Measurements from ENCODE around the gene MACROD2.

DNA sequence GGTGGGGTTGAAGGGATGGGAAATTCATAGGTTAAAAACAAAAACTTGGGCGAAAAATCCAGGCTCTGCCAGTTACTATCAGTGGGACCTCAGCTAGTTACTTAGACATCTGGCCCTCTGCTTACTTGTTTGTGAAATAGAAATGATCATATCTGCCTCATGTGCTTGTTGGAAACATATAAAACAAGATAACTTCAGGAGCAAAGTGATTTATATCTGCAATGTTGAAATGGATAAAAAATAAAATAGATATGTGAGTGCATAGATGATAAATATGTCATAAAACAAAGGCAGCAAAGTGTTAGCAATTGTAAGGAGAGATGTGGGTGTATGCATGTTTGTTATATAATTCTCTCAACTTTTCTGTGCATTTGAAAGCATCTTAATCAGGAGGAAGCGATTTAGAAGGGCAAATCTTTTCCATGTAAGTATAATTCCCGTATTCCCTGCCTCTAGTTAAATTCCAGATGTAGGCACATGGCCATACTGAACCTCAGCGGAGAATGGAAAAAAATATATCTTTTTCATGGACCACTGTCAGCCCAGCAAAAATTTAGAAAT, 921.1 kb downstream of the MACROD2 start:
- TF ChIP-seq, protein P1, sequence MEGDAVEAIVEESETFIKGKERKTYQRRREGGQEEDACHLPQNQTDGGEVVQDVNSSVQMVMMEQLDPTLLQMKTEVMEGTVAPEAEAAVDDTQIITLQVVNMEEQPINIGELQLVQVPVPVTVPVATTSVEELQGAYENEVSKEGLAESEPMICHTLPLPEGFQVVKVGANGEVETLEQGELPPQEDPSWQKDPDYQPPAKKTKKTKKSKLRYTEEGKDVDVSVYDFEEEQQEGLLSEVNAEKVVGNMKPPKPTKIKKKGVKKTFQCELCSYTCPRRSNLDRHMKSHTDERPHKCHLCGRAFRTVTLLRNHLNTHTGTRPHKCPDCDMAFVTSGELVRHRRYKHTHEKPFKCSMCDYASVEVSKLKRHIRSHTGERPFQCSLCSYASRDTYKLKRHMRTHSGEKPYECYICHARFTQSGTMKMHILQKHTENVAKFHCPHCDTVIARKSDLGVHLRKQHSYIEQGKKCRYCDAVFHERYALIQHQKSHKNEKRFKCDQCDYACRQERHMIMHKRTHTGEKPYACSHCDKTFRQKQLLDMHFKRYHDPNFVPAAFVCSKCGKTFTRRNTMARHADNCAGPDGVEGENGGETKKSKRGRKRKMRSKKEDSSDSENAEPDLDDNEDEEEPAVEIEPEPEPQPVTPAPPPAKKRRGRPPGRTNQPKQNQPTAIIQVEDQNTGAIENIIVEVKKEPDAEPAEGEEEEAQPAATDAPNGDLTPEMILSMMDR (conservative IDR thresholded peaks at IDR 0.05; ENCODE audit: low read depth, low read length) = no peak
- TF ChIP-seq EZH2 (IDR thresholded peaks at IDR 0.05; ENCODE audit: borderline replicate concordance, low read depth, low read length, poor library complexity, severe bottlenecking) = no peak
